Aortic smooth muscle cell (primary cell): Measurements from ENCODE around the gene PPP6R1. TPM values are rescaled to one million over a fixed set of nuclear protein-coding genes. Genes with fewer than 3 reads are reported as not detected.

Experiments used
- total RNA-seq: library from RNA; depleted of rRNA; stranded (reverse); fragments of >200 nt; gene quantifications from 2 replicates; pipeline ENCODE4 v1.2.3, GENCODE V29; 2014

Gene PPP6R1, protein sequence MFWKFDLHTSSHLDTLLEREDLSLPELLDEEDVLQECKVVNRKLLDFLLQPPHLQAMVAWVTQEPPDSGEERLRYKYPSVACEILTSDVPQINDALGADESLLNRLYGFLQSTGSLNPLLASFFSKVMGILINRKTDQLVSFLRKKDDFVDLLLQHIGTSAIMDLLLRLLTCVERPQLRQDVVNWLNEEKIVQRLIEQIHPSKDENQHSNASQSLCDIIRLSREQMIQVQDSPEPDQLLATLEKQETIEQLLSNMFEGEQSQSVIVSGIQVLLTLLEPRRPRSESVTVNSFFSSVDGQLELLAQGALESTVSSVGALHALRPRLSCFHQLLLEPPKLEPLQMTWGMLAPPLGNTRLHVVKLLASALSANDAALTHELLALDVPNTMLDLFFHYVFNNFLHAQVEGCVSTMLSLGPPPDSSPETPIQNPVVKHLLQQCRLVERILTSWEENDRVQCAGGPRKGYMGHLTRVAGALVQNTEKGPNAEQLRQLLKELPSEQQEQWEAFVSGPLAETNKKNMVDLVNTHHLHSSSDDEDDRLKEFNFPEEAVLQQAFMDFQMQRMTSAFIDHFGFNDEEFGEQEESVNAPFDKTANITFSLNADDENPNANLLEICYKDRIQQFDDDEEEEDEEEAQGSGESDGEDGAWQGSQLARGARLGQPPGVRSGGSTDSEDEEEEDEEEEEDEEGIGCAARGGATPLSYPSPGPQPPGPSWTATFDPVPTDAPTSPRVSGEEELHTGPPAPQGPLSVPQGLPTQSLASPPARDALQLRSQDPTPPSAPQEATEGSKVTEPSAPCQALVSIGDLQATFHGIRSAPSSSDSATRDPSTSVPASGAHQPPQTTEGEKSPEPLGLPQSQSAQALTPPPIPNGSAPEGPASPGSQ
- 27.7 and 30.8 TPM in 2 replicates for total RNA-seq

DNA sequence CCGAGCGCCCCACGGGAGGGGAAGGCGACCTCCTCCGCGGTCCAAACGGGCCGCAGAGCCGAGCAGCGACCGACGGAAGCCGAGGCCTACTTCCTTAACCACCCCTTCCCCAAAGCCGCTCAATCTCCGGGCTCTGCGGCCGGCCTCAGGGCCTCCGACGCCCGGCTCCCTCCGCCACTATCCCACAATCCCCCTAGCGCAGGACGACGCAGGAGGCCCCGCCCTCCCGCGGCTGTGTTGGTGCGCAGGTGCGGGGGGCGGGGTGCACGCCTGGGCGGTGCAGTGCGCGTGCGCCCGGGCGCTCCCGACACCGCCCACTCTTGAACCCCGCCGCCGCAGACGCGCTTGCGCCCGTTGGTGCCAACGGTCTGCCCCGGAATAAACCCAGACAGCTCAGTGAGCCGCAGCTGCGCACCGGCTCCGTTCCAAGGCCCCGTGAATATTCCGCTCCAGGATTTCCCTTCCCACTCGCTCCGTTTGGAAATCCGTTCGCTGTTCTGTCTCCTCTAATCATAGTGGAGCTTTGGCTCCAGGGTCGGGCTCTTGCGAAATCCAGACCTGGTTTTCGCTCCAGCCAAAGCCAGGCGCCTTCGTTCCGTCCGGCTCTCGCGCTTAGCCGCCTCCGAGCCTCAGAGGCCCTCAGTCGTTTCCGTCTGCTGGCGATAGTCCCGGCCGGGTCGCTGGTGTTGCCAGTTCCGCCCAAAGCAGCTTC is at the start of gene PPP6R1:
PPP6R1 (minus strand) TSS at position 190 of the 712 bp plus-strand sequence. CDS start 11,914 bp downstream, outside the sequence.

DNA sequence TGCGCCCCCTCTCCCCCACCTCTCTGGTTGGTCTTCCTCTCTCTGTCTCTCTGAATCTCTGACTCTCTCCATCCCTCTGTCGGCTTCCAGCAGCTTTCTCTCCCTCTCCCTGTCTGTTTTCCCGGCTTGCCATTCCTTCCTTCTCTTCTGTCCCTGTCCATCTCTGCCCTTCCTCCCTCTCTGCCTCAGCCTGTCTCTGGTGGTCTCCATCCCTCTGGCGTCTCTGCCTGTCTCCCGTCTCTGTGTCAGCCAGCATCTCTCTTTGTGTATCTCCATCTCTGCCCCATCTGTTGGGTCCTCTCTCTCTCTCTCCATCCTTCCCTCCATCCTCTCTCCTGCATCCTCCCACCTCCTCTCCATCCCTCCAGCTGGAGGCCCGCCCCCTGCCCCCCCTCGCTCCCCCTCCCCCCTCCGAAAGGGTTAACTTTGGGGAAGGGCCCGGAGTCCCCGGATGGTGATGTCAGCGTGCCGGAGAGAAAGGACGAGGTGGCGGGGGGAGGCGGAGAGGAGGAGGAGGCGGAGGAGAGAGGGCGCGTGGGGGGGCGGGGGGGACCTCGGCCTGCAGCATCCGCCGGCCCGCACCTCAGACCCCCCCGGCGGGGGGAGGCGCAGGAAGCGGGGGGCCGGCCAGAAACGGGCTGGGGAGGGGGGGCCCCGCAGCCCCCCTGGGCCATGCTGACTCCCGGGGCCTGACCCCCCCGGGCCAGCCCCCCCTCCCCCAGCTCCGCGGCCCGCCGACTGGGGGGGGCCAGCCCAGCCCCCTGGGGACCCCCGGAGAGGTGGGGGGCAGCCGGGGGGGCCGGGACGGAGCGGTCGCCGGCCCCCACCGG is 24.9 kb upstream of the PPP6R1 start, which contains the start of gene BRSK1:
BRSK1 (plus strand) TSS at position 450 of the 830 bp plus-strand sequence. CDS start 446 bp downstream, outside the sequence.

DNA sequence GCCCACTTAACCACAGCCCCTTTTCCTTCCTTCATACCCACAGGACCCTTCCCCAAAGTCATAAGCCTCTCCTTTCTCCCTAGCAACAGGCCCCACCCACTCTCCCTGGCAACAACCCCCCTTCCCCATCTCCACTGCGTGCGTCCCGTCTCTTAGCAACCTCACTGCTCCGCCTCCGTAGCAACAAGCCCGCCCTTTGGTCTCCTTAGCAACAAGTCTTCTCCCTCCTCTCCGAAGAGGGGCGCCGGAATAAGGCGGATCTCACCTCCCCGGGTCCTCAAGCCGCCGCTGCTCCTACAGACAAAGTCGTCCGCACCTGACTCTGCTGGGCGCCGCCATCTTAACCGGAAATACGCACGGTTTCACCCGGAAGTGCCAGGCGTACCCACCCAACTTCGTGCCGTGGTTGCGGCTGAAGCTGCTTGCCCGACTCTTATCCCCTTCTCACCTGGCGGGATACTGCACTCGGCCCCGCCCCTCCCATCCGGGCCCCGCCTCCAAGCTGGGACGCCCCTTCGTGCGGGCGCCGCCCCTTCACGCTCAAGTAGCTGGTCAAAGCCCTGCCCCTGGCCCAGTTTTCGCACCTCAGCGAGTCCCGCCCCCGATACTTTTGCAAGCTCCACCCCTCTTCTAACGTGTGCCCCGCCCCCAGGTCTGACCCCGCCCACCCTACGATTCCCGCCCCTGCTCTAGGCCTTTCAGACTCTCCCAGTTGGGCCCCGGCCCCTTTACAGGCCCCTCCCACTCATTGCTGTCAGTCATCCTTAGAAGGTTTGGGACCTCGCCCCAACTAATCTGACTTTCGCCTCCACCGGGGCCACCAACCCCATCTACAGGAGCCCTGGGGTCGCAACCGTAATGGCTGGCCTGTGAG is 21.2 kb upstream of the PPP6R1 start, which contains the start of gene HSPBP1:
HSPBP1 (minus strand) TSS at position 341 of the 874 bp plus-strand sequence. CDS start 502 bp downstream, outside the sequence.

DNA sequence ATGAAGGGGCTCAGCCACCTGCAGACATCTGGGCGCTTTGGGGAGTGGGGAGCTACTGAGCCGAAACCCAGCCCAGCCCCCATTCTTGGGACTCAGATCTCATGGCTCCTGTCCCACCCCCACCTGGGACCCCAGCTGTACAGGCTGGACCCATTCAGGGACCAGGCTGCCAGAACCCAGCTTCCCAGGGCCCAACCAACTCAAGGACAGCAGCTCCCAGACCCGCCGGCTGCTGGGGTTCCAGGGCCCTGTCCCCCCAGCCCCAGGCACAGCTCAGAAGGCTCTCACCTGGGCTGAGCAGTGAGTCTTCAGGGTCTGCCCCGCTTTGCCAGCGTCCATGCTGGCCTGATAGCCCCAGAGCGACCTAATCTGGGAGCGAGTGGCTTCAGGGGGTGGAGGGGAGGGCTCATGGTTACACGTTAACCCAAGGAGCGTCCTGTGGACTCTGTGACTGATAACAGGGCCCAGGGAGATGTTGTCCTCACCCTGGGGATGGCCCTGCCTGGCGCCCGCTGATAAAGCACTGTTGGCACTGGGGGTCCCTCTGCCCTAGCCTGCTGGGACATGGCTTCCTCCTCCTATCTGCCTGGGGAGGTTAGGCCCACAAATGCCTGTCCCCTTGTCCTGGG is 30.3 kb downstream of the PPP6R1 start, which contains the start of gene TMEM86B:
TMEM86B (minus strand) TSS at position 361 of the 629 bp plus-strand sequence; CDS start at position 339, 22 bp downstream.

DNA sequence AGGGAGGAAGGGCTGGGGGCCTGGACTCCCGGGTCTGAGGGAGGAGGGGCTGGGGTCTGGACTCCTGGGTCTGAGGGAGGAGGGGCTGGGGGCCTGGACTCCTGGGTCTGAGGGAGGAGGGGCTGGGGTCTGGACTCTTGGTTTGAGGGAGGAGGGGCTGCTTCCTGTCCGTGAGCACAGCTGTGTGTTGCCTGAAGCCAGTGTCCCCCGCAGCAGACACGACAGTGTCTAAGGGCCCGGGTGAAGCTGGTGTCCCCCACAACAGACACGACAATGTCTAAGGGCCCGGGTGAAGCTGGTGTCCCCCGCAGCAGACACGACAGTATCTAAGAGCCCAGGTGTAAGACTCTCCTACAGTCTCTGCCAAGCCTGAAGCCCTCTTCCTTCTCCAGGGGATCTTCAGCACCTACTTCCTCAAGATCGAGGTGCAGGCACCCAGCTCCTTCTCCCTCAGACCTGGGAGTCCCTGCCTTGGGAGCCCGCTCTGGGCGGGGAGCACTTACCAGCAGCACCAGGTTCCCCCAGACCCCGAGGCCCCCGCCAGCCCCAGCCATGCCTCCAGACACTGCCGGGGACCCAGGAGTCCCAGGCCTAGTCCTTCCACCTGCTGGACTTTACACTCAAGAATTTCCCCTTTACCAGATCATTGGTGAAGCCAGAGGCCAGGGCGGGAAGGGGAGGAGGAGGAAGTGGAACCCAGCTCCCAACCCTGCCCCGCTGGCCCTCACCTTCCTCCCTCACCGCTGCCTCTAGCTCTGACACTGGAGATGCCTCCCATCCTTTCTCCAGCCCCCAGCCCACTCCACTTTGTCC is 49.7 kb downstream of the PPP6R1 start, which contains the start of gene PTPRH:
PTPRH (minus strand) TSS at position 622 of the 813 bp plus-strand sequence; CDS start at position 554, 68 bp downstream.

Other genes with a start within 250 kb of the PPP6R1 start
- not detected in 2 replicates for gene GP6, start 220.8 kb downstream of the PPP6R1 start, total RNA-seq
- gene RDH13, start 195.9 kb downstream of the PPP6R1 start, total RNA-seq = 7.3 and 9.5 TPM in 2 replicates
- 0.53 and 0.75 TPM in 2 replicates for gene EPS8L1, start 183.1 kb downstream of the PPP6R1 start, total RNA-seq
- 35.0 and 37.6 TPM in 2 replicates for gene PPP1R12C, start 141.4 kb downstream of the PPP6R1 start, total RNA-seq
- gene TNNT1, start 109.8 kb downstream of the PPP6R1 start, total RNA-seq = 1.2 and 1.7 TPM in 2 replicates
- not detected in 2 replicates for gene TNNI3, start 101.3 kb downstream of the PPP6R1 start, total RNA-seq
- 0.40 and 0.44 TPM in 2 replicates for gene DNAAF3, start 92.4 kb downstream of the PPP6R1 start, total RNA-seq
- under 0.01 and 0.26 TPM in 2 replicates for gene SYT5, start 78.7 kb downstream of the PPP6R1 start, total RNA-seq
- gene PTPRH, start 49.5 kb downstream of the PPP6R1 start, total RNA-seq = 3.5 and 6.1 TPM in 2 replicates
- gene TMEM86B, start 30.3 kb downstream of the PPP6R1 start, total RNA-seq = 0.81 and 1.5 TPM in 2 replicates
- 17.0 and 21.7 TPM in 2 replicates for gene HSPBP1, start 21.1 kb upstream of the PPP6R1 start, total RNA-seq
- 6.7 and 7.6 TPM in 2 replicates for gene BRSK1, start 25.0 kb upstream of the PPP6R1 start, total RNA-seq
- not detected in 2 replicates for gene TMEM150B, start 66.3 kb upstream of the PPP6R1 start, total RNA-seq
- 4.8 and 6.7 TPM in 2 replicates for gene KMT5C, start 80.9 kb upstream of the PPP6R1 start, total RNA-seq
- gene COX6B2, start 95.7 kb upstream of the PPP6R1 start, total RNA-seq = not detected in 2 replicates
- not detected in 2 replicates for gene GARIN5B, start 104.2 kb upstream of the PPP6R1 start, total RNA-seq
- gene IL11, start 111.4 kb upstream of the PPP6R1 start, total RNA-seq = 1.1 and 14.9 TPM in 2 replicates
- gene TMEM190, start 117.8 kb upstream of the PPP6R1 start, total RNA-seq = not detected in 2 replicates
- 0.12 and 0.26 TPM in 2 replicates for gene TMEM238, start 125.3 kb upstream of the PPP6R1 start, total RNA-seq
- gene RPL28, start 126.9 kb upstream of the PPP6R1 start, total RNA-seq = 153 and 182 TPM in 2 replicates
- gene UBE2S, start 148.8 kb upstream of the PPP6R1 start, total RNA-seq = 73.4 and 105 TPM in 2 replicates
- not detected in 2 replicates for gene SHISA7, start 184.3 kb upstream of the PPP6R1 start, total RNA-seq
- gene ISOC2, start 202.6 kb upstream of the PPP6R1 start, total RNA-seq = 49.1 and 52.8 TPM in 2 replicates
- not detected in 2 replicates for gene C19orf85, start 205.7 kb upstream of the PPP6R1 start, total RNA-seq
- 0.66 and 0.87 TPM in 2 replicates for gene ZNF628, start 217.6 kb upstream of the PPP6R1 start, total RNA-seq
- 13.7 and 14.4 TPM in 2 replicates for gene NAT14, start 226.2 kb upstream of the PPP6R1 start, total RNA-seq
- 12.8 and 30.4 TPM in 2 replicates for gene SSC5D, start 229.4 kb upstream of the PPP6R1 start, total RNA-seq